Mononuclear cell (primary cell): ENCODE results near the gene SRSF1. TPM values are rescaled to one million over a fixed set of nuclear protein-coding genes. Genes with fewer than 3 reads are reported as not detected.
"Not testable (repeated sequence)": the region's sequence is repeated elsewhere in the genome, so short reads cannot be mapped to it uniquely, and the experiment has no call there.

Experiments used
- H3K27me3 ChIP-seq: 2 replicates; pipeline ENCODE4 v1.6.0; 2011; ENCODE audit warnings: low read length, control low read depth; ENCODE audit not compliant: insufficient read depth
- H3K4me1 ChIP-seq: 2 replicates; pipeline ENCODE4 v1.5.1; 2011; ENCODE audit warnings: mild to moderate bottlenecking, low read length, control low read depth; ENCODE audit not compliant: insufficient read depth
- H3K4me3 ChIP-seq: 2 replicates; pipeline ENCODE4 v1.5.1; 2011; ENCODE audit warnings: mild to moderate bottlenecking, low read length, moderate library complexity
- H3K9me3 ChIP-seq: 2 replicates; pipeline ENCODE4 v1.5.1; 2011; ENCODE audit warnings: low read depth, mild to moderate bottlenecking, control low read depth, low read length
- total RNA-seq: library from RNA; depleted of rRNA; stranded (reverse); fragments of >200 nt; gene quantifications from one replicate; pipeline ENCODE4 v1.2.3, GENCODE V29; 2012

SRSF1 gene, protein sequence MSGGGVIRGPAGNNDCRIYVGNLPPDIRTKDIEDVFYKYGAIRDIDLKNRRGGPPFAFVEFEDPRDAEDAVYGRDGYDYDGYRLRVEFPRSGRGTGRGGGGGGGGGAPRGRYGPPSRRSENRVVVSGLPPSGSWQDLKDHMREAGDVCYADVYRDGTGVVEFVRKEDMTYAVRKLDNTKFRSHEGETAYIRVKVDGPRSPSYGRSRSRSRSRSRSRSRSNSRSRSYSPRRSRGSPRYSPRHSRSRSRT
- total RNA-seq: 127 TPM

DNA sequence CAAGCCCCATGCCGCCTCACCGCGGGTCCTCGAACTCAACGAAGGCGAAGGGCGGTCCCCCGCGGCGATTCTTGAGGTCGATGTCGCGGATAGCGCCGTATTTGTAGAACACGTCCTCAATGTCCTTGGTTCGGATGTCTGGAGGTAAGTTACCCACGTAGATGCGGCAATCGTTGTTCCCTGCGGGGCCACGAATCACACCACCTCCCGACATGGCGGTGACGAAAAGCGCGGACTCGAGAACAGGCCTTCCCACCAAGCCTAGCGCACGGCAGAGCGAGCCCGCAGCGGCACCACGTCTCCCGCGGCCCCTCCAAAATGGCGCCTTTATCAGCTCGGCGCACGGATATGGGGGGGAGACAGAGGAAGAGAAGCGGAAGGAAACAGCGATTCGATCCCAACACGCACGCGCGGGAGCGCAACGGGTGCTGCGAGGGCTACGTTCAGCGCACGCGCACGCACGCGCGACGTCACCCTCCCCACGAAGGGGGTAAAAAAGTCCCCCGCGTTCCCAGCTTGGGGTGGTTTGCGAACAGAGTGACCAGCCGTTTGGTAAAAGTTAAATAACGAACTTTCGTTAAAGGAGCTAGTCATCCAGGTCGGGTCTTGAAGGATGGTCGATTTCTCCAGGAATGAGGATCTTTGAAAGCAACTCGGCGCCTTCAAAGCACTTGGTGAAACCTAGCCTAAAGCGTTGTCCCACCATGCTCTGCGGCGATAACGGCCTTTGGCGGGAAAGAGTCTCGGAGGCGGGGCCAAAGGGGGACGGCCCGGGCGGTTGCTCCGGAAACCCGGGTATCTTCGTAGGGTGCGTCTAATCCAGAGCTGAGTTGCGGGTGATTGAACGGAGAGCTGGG lies at the start of gene SRSF1:
SRSF1 (minus strand) TSS at position 323 of the 857 bp plus-strand sequence; CDS start at position 214, 109 bp downstream.
- Histone ChIP-seq H3K4me3 (peak within 1 kb of the TSS; percentile 99), H3K27me3 (no peaks in the 10 kb centered on the region), H3K9me3 (no peaks in the 10 kb centered on the region), H3K4me1 (peaks cover 35% of the 10 kb centered on the region)

DNA sequence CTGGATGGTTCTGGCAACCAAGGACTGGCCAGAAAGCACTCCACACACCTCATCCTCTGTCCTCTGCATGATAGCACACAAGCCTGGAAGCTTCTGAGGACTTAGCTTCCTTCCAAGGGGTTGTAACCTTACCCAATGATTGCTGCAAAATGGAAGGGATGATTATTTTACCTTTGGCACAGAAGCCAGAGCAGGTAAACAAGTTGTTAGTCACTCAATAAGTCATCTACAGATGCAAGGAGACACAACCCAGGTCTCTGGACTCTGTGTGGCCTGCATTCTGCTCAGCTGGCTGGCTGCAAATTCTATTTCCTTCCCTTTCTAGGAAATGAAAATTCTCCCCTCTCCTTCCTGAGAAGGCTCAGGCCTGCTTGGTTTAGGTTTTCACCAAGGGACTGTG lies 49.4 kb upstream of the SRSF1 start:
- Histone ChIP-seq H3K4me3 (no peak overlapping the region), H3K4me1 (no peaks in the 10 kb centered on the region), H3K27me3 (no peaks in the 10 kb centered on the region)

DNA sequence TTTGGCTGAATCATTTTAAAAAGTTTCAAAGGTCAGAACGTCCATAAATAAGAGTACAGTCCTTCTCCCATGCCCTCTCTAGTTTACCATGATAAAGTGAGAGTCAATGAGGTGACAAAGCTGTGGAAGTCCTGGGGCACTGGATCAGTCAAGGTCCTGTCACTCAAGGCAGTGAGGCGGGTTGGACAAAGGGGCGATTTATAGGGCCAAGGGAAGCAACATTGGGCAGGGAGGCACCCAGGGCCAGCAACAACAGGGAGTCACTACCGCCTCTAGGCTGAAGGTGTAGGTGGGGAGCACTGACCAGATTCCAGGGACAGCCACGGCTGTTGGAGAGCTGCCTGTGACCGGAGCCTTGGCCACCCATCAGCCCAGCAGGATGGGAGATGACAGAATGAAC lies 47.6 kb upstream of the SRSF1 start:
- H3K27me3 ChIP-seq: no peaks in the 10 kb centered on the region
- H3K9me3 ChIP-seq: no peaks in the 10 kb centered on the region
- H3K4me1 ChIP-seq: no peaks in the 10 kb centered on the region
- H3K4me3 ChIP-seq: no peak overlapping the region

More for the DNA sequence above, 49.4 kb upstream of the SRSF1 start:
- H3K9me3 ChIP-seq: no peaks in the 10 kb centered on the region

DNA sequence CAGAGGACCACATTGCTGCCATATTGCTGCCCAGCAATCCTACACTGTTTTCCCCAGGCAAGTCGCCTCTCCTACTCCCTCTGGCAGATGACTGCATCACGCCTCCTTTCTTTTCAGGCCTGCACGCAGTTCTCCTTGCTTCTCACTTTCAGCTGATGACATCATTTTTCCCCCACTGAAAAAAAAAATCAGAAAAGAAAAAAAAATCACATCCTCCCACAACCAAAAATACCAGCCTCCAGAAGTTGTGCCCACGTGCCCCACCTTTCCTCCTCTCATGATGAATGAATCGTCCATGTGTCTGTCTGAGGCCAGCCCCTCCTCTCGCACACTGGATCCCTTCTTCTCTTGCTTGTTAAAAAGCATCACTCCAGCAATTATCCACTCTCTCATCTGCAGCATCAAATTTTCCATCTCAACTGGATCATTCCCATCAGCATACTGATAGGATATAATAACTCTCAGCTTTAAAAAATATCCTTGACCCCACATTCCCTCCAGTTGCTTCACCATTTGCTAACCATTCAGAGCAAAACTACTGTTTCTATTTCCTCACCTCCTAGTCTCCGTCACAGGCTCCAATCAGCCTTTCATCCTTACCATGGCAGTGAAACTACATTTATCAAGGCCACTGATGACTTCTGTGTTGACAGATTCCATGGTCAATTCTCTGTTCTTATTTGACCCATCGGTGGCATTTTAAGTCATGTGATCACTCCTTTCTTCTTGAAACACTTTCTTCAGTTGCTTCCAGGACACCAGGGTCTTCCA lies 46.1 kb upstream of the SRSF1 start:
- Histone ChIP-seq H3K9me3 (no peaks in the 10 kb centered on the region), H3K4me1 (no peaks in the 10 kb centered on the region), H3K27me3 (no peaks in the 10 kb centered on the region), H3K4me3 (no peak overlapping the region)

GRCh38 chr17:58052407-58052806 lies 45.4 kb upstream of the SRSF1 start:
- H3K4me3 ChIP-seq: no peak overlapping the region
- no peaks in the 10 kb centered on the region for H3K9me3 ChIP-seq
- H3K27me3 ChIP-seq: no peaks in the 10 kb centered on the region
- H3K4me1 ChIP-seq: no peaks in the 10 kb centered on the region

GRCh38 chr17:58051468-58051867 lies 44.4 kb upstream of the SRSF1 start:
- Histone ChIP-seq H3K4me3 (no peak overlapping the region), H3K9me3 (no peaks in the 10 kb centered on the region), H3K4me1 (no peaks in the 10 kb centered on the region), H3K27me3 (no peaks in the 10 kb centered on the region)

- no peaks in the 10 kb centered on the region for H3K27me3 ChIP-seq
- H3K9me3 ChIP-seq: no peaks in the 10 kb centered on the region
- H3K4me3 ChIP-seq: no peak overlapping the region
- no peaks in the 10 kb centered on the region for H3K4me1 ChIP-seq
Observed at GRCh38 chr17:58050966-58051365, 43.9 kb upstream of the SRSF1 start.

DNA sequence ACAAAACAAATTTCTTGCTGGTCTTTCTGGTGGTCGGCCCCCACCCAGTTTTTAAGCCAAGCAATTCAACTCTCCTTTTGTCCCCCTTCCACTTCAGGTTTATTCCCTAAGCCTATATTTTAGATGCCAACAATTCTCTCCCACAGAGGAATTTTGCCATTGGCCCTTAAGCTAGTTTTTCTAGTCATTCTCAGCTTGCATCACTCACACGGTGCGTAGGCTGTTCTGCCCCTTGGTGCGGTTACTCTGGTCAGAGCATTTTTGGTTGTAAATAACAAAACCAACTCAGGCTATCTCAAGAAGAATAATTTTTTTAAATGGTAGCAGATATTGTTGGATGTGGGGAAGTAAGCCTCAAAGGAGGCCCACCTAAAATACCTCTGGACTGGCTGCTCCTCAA lies 42.5 kb upstream of the SRSF1 start:
- no peak overlapping the region for H3K4me3 ChIP-seq
- no peaks in the 10 kb centered on the region for H3K27me3 ChIP-seq
- no peaks in the 10 kb centered on the region for H3K9me3 ChIP-seq
- no peaks in the 10 kb centered on the region for H3K4me1 ChIP-seq

GRCh38 chr17:58047376-58048150 lies 40.5 kb upstream of the SRSF1 start:
- no peak overlapping the region for H3K4me3 ChIP-seq
- no peaks in the 10 kb centered on the region for H3K4me1 ChIP-seq
- peaks cover 7% of the 10 kb centered on the region for H3K27me3 ChIP-seq
- no peaks in the 10 kb centered on the region for H3K9me3 ChIP-seq

DNA sequence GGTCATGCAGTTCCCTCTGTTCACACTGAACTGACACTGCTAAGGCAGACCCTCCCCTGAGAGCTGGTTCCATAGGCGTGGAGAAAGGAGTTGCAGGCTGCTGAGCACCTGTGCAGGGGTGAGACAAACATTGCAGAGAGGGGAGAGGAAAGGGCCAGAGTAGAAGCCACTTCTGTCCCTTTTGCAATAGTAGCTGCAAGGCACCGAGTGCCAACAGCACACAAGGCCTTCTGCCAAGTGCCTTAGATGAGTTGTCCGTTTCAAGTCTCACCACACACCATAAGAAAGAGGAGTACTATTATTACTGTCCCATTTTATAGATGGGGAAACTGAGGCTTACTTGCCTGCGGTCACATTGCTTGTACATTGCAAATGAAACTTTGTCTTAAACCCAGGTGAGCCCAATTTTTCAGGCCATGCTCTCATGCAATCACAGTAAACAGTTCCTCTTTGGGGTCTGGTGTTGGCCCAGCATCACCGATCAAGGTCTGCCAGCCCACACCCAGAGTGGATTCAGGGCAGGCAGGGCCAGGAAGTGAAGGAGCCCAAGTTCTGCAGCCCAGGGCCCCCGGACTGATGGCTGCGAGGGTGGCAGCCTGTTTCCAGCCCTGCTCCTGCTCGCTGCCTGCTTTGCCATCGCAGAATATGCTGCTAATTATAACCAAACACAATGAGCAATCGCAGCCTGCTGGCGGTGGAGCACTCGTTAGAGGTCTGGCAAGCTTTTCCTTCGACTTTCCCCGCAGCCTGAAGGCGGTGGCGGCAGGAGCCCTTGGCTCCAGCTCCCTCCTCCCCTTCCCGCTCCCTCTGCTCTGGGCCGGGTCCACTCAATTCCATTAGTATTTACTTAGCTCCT lies 39.4 kb upstream of the SRSF1 start:
- no peak overlapping the region for H3K4me3 ChIP-seq
- peaks cover 10% of the 10 kb centered on the region for H3K27me3 ChIP-seq
- no peaks in the 10 kb centered on the region for H3K9me3 ChIP-seq
- no peaks in the 10 kb centered on the region for H3K4me1 ChIP-seq

- H3K27me3 ChIP-seq: peaks cover 10% of the 10 kb centered on the region
- H3K4me1 ChIP-seq, H3K9me3 ChIP-seq, H3K4me3 ChIP-seq: not testable (repeated sequence)
Observed at GRCh38 chr17:58044256-58044655, 37.2 kb upstream of the SRSF1 start.

GRCh38 chr17:58043221-58044181 lies 36.5 kb upstream of the SRSF1 start:
- Histone ChIP-seq H3K4me3 (no peak overlapping the region), H3K27me3 (peaks cover 10% of the 10 kb centered on the region), H3K4me1 (no peaks in the 10 kb centered on the region), H3K9me3 (no peaks in the 10 kb centered on the region)

GRCh38 chr17:58041161-58041560 lies 34.1 kb upstream of the SRSF1 start:
- H3K9me3 ChIP-seq: no peaks in the 10 kb centered on the region
- H3K4me3 ChIP-seq: no peak overlapping the region
- H3K4me1 ChIP-seq: no peaks in the 10 kb centered on the region
- peaks cover 14% of the 10 kb centered on the region for H3K27me3 ChIP-seq
